ENCODE data around the gene ITPRID1. TPM values are rescaled to one million over a fixed set of nuclear protein-coding genes. Genes with fewer than 3 reads are reported as not detected.

Gene ITPRID1
- total RNA-seq, 1 donor from 2014 or later = not detected

- H3K9me3 Mint-ChIP-seq (ENCODE audit: unreplicated experiment) = no peaks in the 10 kb centered on the region
- H3K36me3 Mint-ChIP-seq (ENCODE audit: unreplicated experiment) = no peaks in the 10 kb centered on the region
- no peak overlapping the region for H3K27ac Mint-ChIP-seq (ENCODE audit: unreplicated experiment)
- TF ChIP-seq CTCF (IDR thresholded peaks at IDR 0.05) = no peak
- H3K4me3 Mint-ChIP-seq (ENCODE audit: unreplicated experiment) = no peak overlapping the region
- no peaks in the 10 kb centered on the region for H3K27me3 Mint-ChIP-seq (ENCODE audit: unreplicated experiment)
- no peak for DNase-seq (ENCODE audit: extremely low spot score, unreplicated experiment)
- peaks cover 1% of the 10 kb centered on the region for H3K4me1 Mint-ChIP-seq (ENCODE audit: unreplicated experiment)
These were observed 128.8 kb downstream of the ITPRID1 start for GRCh38 chr7:31642681-31643115.

GRCh38 chr7:31646942-31647341 lies 133.1 kb downstream of the ITPRID1 start:
- TF ChIP-seq CTCF (IDR thresholded peaks at IDR 0.05) = no peak
- Mint-ChIP-seq H3K9me3 (ENCODE audit: unreplicated experiment) (no peaks in the 10 kb centered on the region), H3K36me3 (ENCODE audit: unreplicated experiment) (no peaks in the 10 kb centered on the region), H3K27ac (ENCODE audit: unreplicated experiment) (no peak overlapping the region), H3K4me1 (ENCODE audit: unreplicated experiment) (no peaks in the 10 kb centered on the region), H3K27me3 (ENCODE audit: unreplicated experiment) (no peaks in the 10 kb centered on the region), H3K4me3 (ENCODE audit: unreplicated experiment) (no peak overlapping the region)
- no peak for DNase-seq (ENCODE audit: extremely low spot score, unreplicated experiment)

GRCh38 chr7:31647511-31647910 lies 133.6 kb downstream of the ITPRID1 start:
- no peak overlapping the region for H3K27ac Mint-ChIP-seq (ENCODE audit: unreplicated experiment)
- no peaks in the 10 kb centered on the region for H3K27me3 Mint-ChIP-seq (ENCODE audit: unreplicated experiment)
- TF ChIP-seq CTCF (IDR thresholded peaks at IDR 0.05) = no peak
- no peaks in the 10 kb centered on the region for H3K36me3 Mint-ChIP-seq (ENCODE audit: unreplicated experiment)
- no peaks in the 10 kb centered on the region for H3K4me1 Mint-ChIP-seq (ENCODE audit: unreplicated experiment)
- no peak overlapping the region for H3K4me3 Mint-ChIP-seq (ENCODE audit: unreplicated experiment)
- H3K9me3 Mint-ChIP-seq (ENCODE audit: unreplicated experiment) = no peaks in the 10 kb centered on the region
- DNase-seq (ENCODE audit: extremely low spot score, unreplicated experiment) = no peak

- Mint-ChIP-seq H3K36me3 (ENCODE audit: unreplicated experiment) (no peaks in the 10 kb centered on the region), H3K27me3 (ENCODE audit: unreplicated experiment) (no peaks in the 10 kb centered on the region), H3K4me1 (ENCODE audit: unreplicated experiment) (no peaks in the 10 kb centered on the region), H3K9me3 (ENCODE audit: unreplicated experiment) (no peaks in the 10 kb centered on the region), H3K4me3 (ENCODE audit: unreplicated experiment) (no peak overlapping the region), H3K27ac (ENCODE audit: unreplicated experiment) (no peak overlapping the region)
- peak; percentile 56 for TF ChIP-seq CTCF (IDR thresholded peaks at IDR 0.05)
- DNase-seq (ENCODE audit: extremely low spot score, unreplicated experiment) = no peak
These were observed 134.4 kb downstream of the ITPRID1 start for GRCh38 chr7:31648288-31648687.

GRCh38 chr7:31648880-31649279 lies 135.0 kb downstream of the ITPRID1 start:
- no peaks in the 10 kb centered on the region for H3K4me1 Mint-ChIP-seq (ENCODE audit: unreplicated experiment)

More at GRCh38 chr7:31648880-31649279, 135.0 kb downstream of the ITPRID1 start:
- TF ChIP-seq CTCF (IDR thresholded peaks at IDR 0.05) = no peak
- Mint-ChIP-seq H3K27me3 (ENCODE audit: unreplicated experiment) (no peaks in the 10 kb centered on the region), H3K4me3 (ENCODE audit: unreplicated experiment) (no peak overlapping the region), H3K9me3 (ENCODE audit: unreplicated experiment) (no peaks in the 10 kb centered on the region), H3K36me3 (ENCODE audit: unreplicated experiment) (no peaks in the 10 kb centered on the region), H3K27ac (ENCODE audit: unreplicated experiment) (no peak overlapping the region)
- DNase-seq (ENCODE audit: extremely low spot score, unreplicated experiment) = no peak
